ENCODE data around the gene TRIM2. TPM values are rescaled to one million over a fixed set of nuclear protein-coding genes. Genes with fewer than 3 reads are reported as not detected.

TRIM2 gene
- total and polyA plus RNA-seq, 2 of the 8 experiments (the other 6 are each of a cell fraction or from before 2014, with no cell fraction given): 34.0 to 59.8 TPM

- TF ChIP-seq MAX (IDR thresholded peaks at IDR 0.05) (no peak), TBP (IDR thresholded peaks at IDR 0.05; ENCODE audit: low read depth, low read length) (no peak), RAD21 (IDR thresholded peaks at IDR 0.05 in 1 of 2, conservative IDR thresholded peaks at IDR 0.05 in 1 of 2; ENCODE audit: low read depth in 2 of 2, low read length in 2 of 2) (no peak), RXRA (IDR thresholded peaks at IDR 0.05; ENCODE audit: insufficient read depth, low read depth, low read length) (no peak), CEBPB (IDR thresholded peaks at IDR 0.05; ENCODE audit: low read depth, low read length) (no peak), CHD2 (IDR thresholded peaks at IDR 0.05; ENCODE audit: low read length) (no peak), SAP30 (IDR thresholded peaks at IDR 0.05; ENCODE audit: insufficient read depth, insufficient replicate concordance, low read length) (no peak), SP2 (IDR thresholded peaks at IDR 0.05; ENCODE audit: low read length) (no peak), NANOG (IDR thresholded peaks at IDR 0.05; ENCODE audit: insufficient read depth, low read depth, low read length, poor library complexity, severe bottlenecking) (no peak), SP1 (IDR thresholded peaks at IDR 0.05; ENCODE audit: low read depth, low read length) (no peak), TAF7 (optimal IDR thresholded peaks at IDR 0.05; ENCODE audit: borderline replicate concordance, low read depth, low read length) (no peak)
These were observed 6.9 kb upstream of the TRIM2 start for GRCh38 chr4:153197301-153197700.

More at GRCh38 chr4:153197301-153197700, 6.9 kb upstream of the TRIM2 start:
- H2AFZ ChIP-seq (ENCODE audit: low read length): no peak overlapping the region
- H3K14ac ChIP-seq (ENCODE audit: insufficient read length): no peak overlapping the region
- no peaks in the 10 kb centered on the region; a peak in 1 of 7 replicates for H3K27me3 ChIP-seq (replicated peaks in 1 of 4; ENCODE audit: control insufficient read depth in 3 of 4, extremely low read depth in 1 of 4, insufficient read depth in 3 of 4, low read length in 3 of 4)
- H3K23ac ChIP-seq (ENCODE audit: insufficient read length): no peak overlapping the region
- H4K91ac ChIP-seq (replicated peaks; ENCODE audit: insufficient read length, low read length): no peak overlapping the region
- no peak overlapping the region for H3K4me3 ChIP-seq (ENCODE audit: extremely low read depth in 1 of 4, insufficient read depth in 2 of 4, low read depth in 3 of 4, low read length in 4 of 4)
- no peak overlapping the region for H3K4me2 ChIP-seq (ENCODE audit: insufficient read depth in 1 of 2, low read depth in 2 of 2, low read length in 2 of 2)
- H2BK12ac ChIP-seq (ENCODE audit: low read depth, low read length): no peak overlapping the region
- no peak overlapping the region for H4K5ac ChIP-seq (ENCODE audit: insufficient read length, low read depth, low read length)
- ChIA-PET CTCF (ENCODE audit: partially characterized antibody) (interaction anchor here (1.0 to 1.5 kb wide), 7 partner anchors 26 to 109 kb away, joined by 3 to 5 read pairs (median 3); no protein-coding TSS in a partner anchor), POLR2A (ENCODE audit: partially characterized antibody) (no interaction called here)
- no peaks in the 10 kb centered on the region for H4K20me1 ChIP-seq (replicated peaks in 1 of 2; ENCODE audit: control insufficient read depth in 1 of 2, insufficient read depth in 2 of 2, low read length in 2 of 2)
- 78% methylated on average over 5 of the region's 5 CpGs; no CpG with 5 or more reads in 1 of the 2 experiments for WGBS, 2 experiments (ENCODE audit: extremely low coverage in 1 of 2, insufficient coverage in 1 of 2, insufficient read length in 1 of 2, insufficient replicate concordance in 2 of 2, low coverage in 1 of 2, low lambda C conversion rate in 2 of 2, missing lambda C conversion rate in 1 of 2)
- H3K27ac ChIP-seq (ENCODE audit: low read depth, low read length): no peak overlapping the region
- no peaks in the 10 kb centered on the region for H3K79me1 ChIP-seq (ENCODE audit: low read depth, low read length)
- H3K9me3 ChIP-seq (ENCODE audit: insufficient read depth in 2 of 2, low read depth in 1 of 2, low read length in 1 of 2): no peaks in the 10 kb centered on the region
- no peaks in the 10 kb centered on the region for H3K79me2 ChIP-seq (ENCODE audit: control insufficient read depth in 1 of 2, insufficient read depth in 2 of 2, low read length in 2 of 2)
- no peak overlapping the region for H2BK120ac ChIP-seq (replicated peaks; ENCODE audit: low read depth, low read length)
- H3K4me1 ChIP-seq (replicated peaks in 1 of 4; ENCODE audit: control insufficient read depth in 3 of 4, insufficient read depth in 4 of 4, low read length in 3 of 4): no peaks in the 10 kb centered on the region
- no peak for DNase-seq (ENCODE audit: low read depth in 1 of 2, low spot score in 2 of 2)
- no peak overlapping the region for H3K4ac ChIP-seq (replicated peaks; ENCODE audit: insufficient read length, low read depth, low read length)
- no peak overlapping the region for H2BK15ac ChIP-seq (ENCODE audit: low read length)
- H3K23me2 ChIP-seq (ENCODE audit: low read depth, low read length): no peaks in the 10 kb centered on the region
- H3K9ac ChIP-seq (replicated peaks in 1 of 4; ENCODE audit: extremely low read depth in 1 of 4, low read depth in 3 of 4, low read length in 3 of 4): no peak overlapping the region
- H3K18ac ChIP-seq (ENCODE audit: extremely low read depth, low read length): no peak overlapping the region; the same call in 1 of the 2 replicates
- H2BK20ac ChIP-seq (ENCODE audit: low read length): no peak overlapping the region
- FAIRE-seq: no peak
- no peaks in the 10 kb centered on the region for H3K36me3 ChIP-seq (ENCODE audit: control insufficient read depth in 2 of 4, insufficient read depth in 4 of 4, low read length in 3 of 4)
- no peak overlapping the region for H2AK5ac ChIP-seq (ENCODE audit: low read depth, low read length)
- no peak overlapping the region for H2BK5ac ChIP-seq (ENCODE audit: low read depth, low read length)
- no peak overlapping the region for H3K56ac ChIP-seq (replicated peaks; ENCODE audit: insufficient read length, low read depth, low read length)
- H4K8ac ChIP-seq (ENCODE audit: extremely low read depth, insufficient read depth, low read length): no peak overlapping the region
